HUES6 (cell line): ENCODE measurements around the gene CHTF8.

Experiments used
- H3K27ac ChIP-seq: 2 replicates; pipeline ENCODE4 v1.7.0; 2013; ENCODE audit warnings: low read depth, mild to moderate bottlenecking, low read length, inconsistent platforms
- H3K27me3 ChIP-seq: 2 replicates; pipeline ENCODE4 v1.6.1; 2013; ENCODE audit warnings: low read length; ENCODE audit not compliant: control insufficient read depth, insufficient read depth
- H3K36me3 ChIP-seq: 2 replicates; pipeline ENCODE4 v1.6.1; 2013; ENCODE audit warnings: low read length; ENCODE audit not compliant: control insufficient read depth, insufficient read depth
- H3K4me1 ChIP-seq: 2 replicates; pipeline ENCODE4 v1.6.1; 2013; ENCODE audit warnings: low read length; ENCODE audit not compliant: control insufficient read depth, insufficient read depth
- H3K4me3 ChIP-seq: 2 replicates; pipeline ENCODE4 v1.5.1; 2013; ENCODE audit warnings: low read depth, low read length
- H3K9ac ChIP-seq: one replicate; pipeline ENCODE4 v1.6.1; 2013; ENCODE audit warnings: mild to moderate bottlenecking, low read length
- H3K9me3 ChIP-seq: 2 replicates; pipeline ENCODE4 v1.6.1; 2013; ENCODE audit warnings: low read depth, low read length; ENCODE audit not compliant: control insufficient read depth, insufficient read depth

CHTF8 gene

GRCh38 chr16:69111876-69112230 lies 20.5 kb downstream of the CHTF8 start:
- Histone ChIP-seq H3K9me3 (no peaks in the 10 kb centered on the region), H3K9ac (no peak overlapping the region), H3K27me3 (peaks cover 5% of the 10 kb centered on the region; the same call in 1 of the 2 replicates), H3K4me3 (no peak overlapping the region), H3K27ac (no peak overlapping the region), H3K4me1 (peaks cover 12% of the 10 kb centered on the region), H3K36me3 (peaks cover 75% of the 10 kb centered on the region)

GRCh38 chr16:69111216-69111875 lies 21.0 kb downstream of the CHTF8 start:
- Histone ChIP-seq H3K27ac (no peak overlapping the region), H3K9ac (no peak overlapping the region), H3K27me3 (peaks cover 9% of the 10 kb centered on the region; the same call in 1 of the 2 replicates), H3K4me1 (peaks cover 12% of the 10 kb centered on the region), H3K4me3 (no peak overlapping the region), H3K36me3 (peaks cover 70% of the 10 kb centered on the region), H3K9me3 (no peaks in the 10 kb centered on the region)

GRCh38 chr16:69110406-69110805 lies 22.0 kb downstream of the CHTF8 start:
- H3K4me3 ChIP-seq = no peak overlapping the region

GRCh38 chr16:69109486-69110270 lies 22.7 kb downstream of the CHTF8 start:
- H3K27me3 ChIP-seq = peaks cover 9% of the 10 kb centered on the region; the same call in 1 of the 2 replicates
- H3K9ac ChIP-seq = no peak overlapping the region
- H3K36me3 ChIP-seq = peaks cover 53% of the 10 kb centered on the region
- no peaks in the 10 kb centered on the region for H3K9me3 ChIP-seq
- H3K4me1 ChIP-seq = peaks cover 16% of the 10 kb centered on the region
- no peak overlapping the region for H3K4me3 ChIP-seq
- no peak overlapping the region for H3K27ac ChIP-seq

More at GRCh38 chr16:69110406-69110805, 22.0 kb downstream of the CHTF8 start:
- H3K36me3 ChIP-seq = peaks cover 60% of the 10 kb centered on the region
- no peak overlapping the region for H3K27ac ChIP-seq
- H3K4me1 ChIP-seq = peaks cover 12% of the 10 kb centered on the region
- peaks cover 9% of the 10 kb centered on the region; the same call in 1 of the 2 replicates for H3K27me3 ChIP-seq
- no peak overlapping the region for H3K9ac ChIP-seq
- H3K9me3 ChIP-seq = no peaks in the 10 kb centered on the region

GRCh38 chr16:69108905-69109252 lies 23.5 kb downstream of the CHTF8 start:
- Histone ChIP-seq H3K36me3 (peaks cover 45% of the 10 kb centered on the region), H3K27me3 (peaks cover 9% of the 10 kb centered on the region; the same call in 1 of the 2 replicates), H3K9me3 (no peaks in the 10 kb centered on the region), H3K4me1 (peaks cover 16% of the 10 kb centered on the region), H3K4me3 (peak overlapping the region; percentile 85), H3K27ac (no peak overlapping the region), H3K9ac (no peak overlapping the region)

GRCh38 chr16:69108064-69108904 lies 24.1 kb downstream of the CHTF8 start:
- H3K27ac ChIP-seq = 0 out of 2 replicates have a peak overlapping the region, but pooled peaks have one; percentile 39
- peak overlapping the region; percentile 85 for H3K4me3 ChIP-seq
- no peaks in the 10 kb centered on the region for H3K9me3 ChIP-seq
- H3K27me3 ChIP-seq = peaks cover 9% of the 10 kb centered on the region; the same call in 1 of the 2 replicates
- peaks cover 16% of the 10 kb centered on the region for H3K4me1 ChIP-seq
- peak overlapping the region; percentile 70 for H3K9ac ChIP-seq
- peaks cover 39% of the 10 kb centered on the region for H3K36me3 ChIP-seq

- peak overlapping the region; percentile 39; the same call in 1 of the 2 replicates for H3K27ac ChIP-seq
- peaks cover 21% of the 10 kb centered on the region for H3K4me1 ChIP-seq
- peaks cover 32% of the 10 kb centered on the region for H3K36me3 ChIP-seq
- peak overlapping the region; percentile 70 for H3K9ac ChIP-seq
- peaks cover 9% of the 10 kb centered on the region; the same call in 1 of the 2 replicates for H3K27me3 ChIP-seq
- peak overlapping the region; percentile 85 for H3K4me3 ChIP-seq
- no peaks in the 10 kb centered on the region for H3K9me3 ChIP-seq
These were observed 24.9 kb downstream of the CHTF8 start for GRCh38 chr16:69107316-69107962.

GRCh38 chr16:69106491-69107315 lies 25.7 kb downstream of the CHTF8 start:
- Histone ChIP-seq H3K9me3 (no peaks in the 10 kb centered on the region), H3K9ac (peak overlapping the region; percentile 70), H3K4me3 (peak overlapping the region; percentile 85)

GRCh38 chr16:69105501-69106361 lies 26.7 kb downstream of the CHTF8 start, which contains the start of gene HAS3:
HAS3 (plus strand) TSS chr16:69105653; CDS start chr16:69109396, 3,743 bp downstream.
- H3K4me3 ChIP-seq = peak within 1 kb of the TSS; percentile 85
- peak within 1 kb of the TSS; percentile 74 for H3K9ac ChIP-seq
- H3K27me3 ChIP-seq = peaks cover 9% of the 10 kb centered on the region; the same call in 1 of the 2 replicates
- peak within 1 kb of the TSS; percentile 49; the same call in 1 of the 2 replicates for H3K27ac ChIP-seq
- no peaks in the 10 kb centered on the region for H3K9me3 ChIP-seq
- H3K4me1 ChIP-seq = peaks cover 30% of the 10 kb centered on the region
- peaks cover 16% of the 10 kb centered on the region for H3K36me3 ChIP-seq

More at GRCh38 chr16:69106491-69107315, 25.7 kb downstream of the CHTF8 start:
- H3K27me3 ChIP-seq = peaks cover 9% of the 10 kb centered on the region; the same call in 1 of the 2 replicates
- peaks cover 27% of the 10 kb centered on the region for H3K4me1 ChIP-seq
- peaks cover 25% of the 10 kb centered on the region for H3K36me3 ChIP-seq
- H3K27ac ChIP-seq = peak overlapping the region; percentile 35; the same call in 1 of the 2 replicates
